Measurements from ENCODE around the gene DCAF5.
A peak's percentile ranks its signal among the peaks of the same experiment; 100 is the strongest.

DCAF5 gene

DNA sequence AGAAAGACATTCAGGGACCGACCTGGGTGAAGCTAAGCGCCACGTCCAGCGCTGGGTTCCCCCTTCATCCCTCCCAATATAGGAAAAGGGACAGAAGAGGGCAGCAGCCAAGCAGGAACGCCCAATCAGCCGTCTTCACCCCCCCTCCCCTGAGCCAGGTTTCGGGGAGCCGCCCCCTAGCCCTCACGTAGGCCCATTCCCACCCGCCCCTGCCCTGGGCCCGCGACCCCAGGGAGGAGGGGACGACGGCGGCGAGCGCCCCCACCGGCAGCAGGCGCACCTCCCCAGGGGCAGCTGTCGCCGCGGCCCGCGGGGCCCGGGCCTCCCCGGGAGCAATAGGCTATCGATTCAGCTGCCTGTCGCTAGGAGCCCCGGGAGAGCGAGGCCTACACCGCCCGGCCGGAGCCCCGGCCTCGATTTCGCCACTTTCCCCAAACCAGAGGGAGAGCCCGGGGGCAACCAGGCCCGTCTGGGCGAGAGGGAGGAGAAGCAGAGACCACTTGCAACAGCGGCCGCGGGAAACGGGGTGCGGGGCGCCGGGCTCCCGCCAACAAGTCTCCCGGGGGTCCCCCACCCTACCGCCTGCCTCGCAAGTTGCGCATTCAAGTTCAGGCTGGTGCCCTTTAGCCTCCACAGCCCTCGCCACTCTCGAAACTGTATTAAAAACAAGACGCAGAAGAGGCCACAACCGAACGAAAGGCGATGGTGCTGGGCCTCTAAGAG, 1.3 kb downstream of the DCAF5 start:
- peak; percentile 60 for ATAC-seq (ENCODE audit: low read depth)

DNA sequence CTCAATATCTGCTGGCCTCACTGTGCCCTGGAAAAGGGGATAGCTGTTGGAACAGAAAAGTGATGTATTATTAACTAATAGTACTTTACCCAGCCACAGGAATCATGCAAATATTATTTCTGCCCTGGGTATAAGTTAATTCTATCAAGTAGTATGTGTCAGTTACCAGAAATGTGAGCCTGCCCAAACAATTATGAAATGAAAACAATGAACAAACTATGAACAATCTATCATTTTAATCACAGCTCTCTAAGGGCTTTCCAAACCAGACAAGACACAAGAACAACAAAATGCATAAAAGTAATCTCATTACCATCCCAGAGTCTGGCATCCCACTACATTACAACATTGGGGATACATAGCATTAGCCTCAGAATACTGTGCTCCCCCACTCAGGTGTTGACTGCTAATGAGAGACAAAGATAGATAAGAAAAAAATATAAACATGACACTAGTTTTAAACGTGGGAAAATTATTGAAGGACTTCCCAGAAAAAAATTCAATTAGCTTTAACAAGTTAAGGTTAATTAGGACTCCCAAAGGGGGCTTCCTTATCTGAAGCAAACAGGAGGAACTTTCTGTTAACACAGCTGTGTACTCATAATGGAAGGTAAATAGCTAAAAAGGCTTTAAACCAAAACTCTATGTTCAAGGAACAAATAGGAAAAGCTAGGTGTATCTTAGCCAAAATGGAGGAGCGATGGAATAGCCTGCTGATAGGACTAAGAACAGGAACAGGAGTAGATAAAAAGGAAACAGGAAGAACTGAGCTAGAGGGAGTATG, 3.3 kb downstream of the DCAF5 start:
- H3K9me3 ChIP-seq (ENCODE audit: severe bottlenecking) = no peaks in the 10 kb centered on the region
- H3K4me3 ChIP-seq (ENCODE audit: severe bottlenecking) = no peak overlapping the region
- peaks cover 14% of the 10 kb centered on the region for H3K4me1 ChIP-seq (ENCODE audit: insufficient read depth, poor library complexity, severe bottlenecking)
- peaks cover 38% of the 10 kb centered on the region for H3K36me3 ChIP-seq (ENCODE audit: low read depth)
- no peaks in the 10 kb centered on the region for H3K27me3 ChIP-seq (ENCODE audit: insufficient read depth, poor library complexity, severe bottlenecking)
- ATAC-seq (ENCODE audit: low read depth) (no peak), DNase-seq (ENCODE audit: low spot score) (no peak)
- TF ChIP-seq, protein P1, sequence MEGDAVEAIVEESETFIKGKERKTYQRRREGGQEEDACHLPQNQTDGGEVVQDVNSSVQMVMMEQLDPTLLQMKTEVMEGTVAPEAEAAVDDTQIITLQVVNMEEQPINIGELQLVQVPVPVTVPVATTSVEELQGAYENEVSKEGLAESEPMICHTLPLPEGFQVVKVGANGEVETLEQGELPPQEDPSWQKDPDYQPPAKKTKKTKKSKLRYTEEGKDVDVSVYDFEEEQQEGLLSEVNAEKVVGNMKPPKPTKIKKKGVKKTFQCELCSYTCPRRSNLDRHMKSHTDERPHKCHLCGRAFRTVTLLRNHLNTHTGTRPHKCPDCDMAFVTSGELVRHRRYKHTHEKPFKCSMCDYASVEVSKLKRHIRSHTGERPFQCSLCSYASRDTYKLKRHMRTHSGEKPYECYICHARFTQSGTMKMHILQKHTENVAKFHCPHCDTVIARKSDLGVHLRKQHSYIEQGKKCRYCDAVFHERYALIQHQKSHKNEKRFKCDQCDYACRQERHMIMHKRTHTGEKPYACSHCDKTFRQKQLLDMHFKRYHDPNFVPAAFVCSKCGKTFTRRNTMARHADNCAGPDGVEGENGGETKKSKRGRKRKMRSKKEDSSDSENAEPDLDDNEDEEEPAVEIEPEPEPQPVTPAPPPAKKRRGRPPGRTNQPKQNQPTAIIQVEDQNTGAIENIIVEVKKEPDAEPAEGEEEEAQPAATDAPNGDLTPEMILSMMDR (IDR thresholded peaks at IDR 0.05; ENCODE audit: poor library complexity, severe bottlenecking) = no peak
- peak overlapping the region; percentile 68 for H3K27ac ChIP-seq (ENCODE audit: poor library complexity, severe bottlenecking)

More for the DNA sequence above, 1.3 kb downstream of the DCAF5 start:
- peak; percentile 75 for DNase-seq (ENCODE audit: low spot score)
- Histone ChIP-seq H3K27me3 (ENCODE audit: insufficient read depth, poor library complexity, severe bottlenecking) (no peaks in the 10 kb centered on the region), H3K4me1 (ENCODE audit: insufficient read depth, poor library complexity, severe bottlenecking) (peaks cover 14% of the 10 kb centered on the region), H3K9me3 (ENCODE audit: severe bottlenecking) (no peaks in the 10 kb centered on the region), H3K27ac (ENCODE audit: poor library complexity, severe bottlenecking) (peak overlapping the region; percentile 68), H3K36me3 (ENCODE audit: low read depth) (peaks cover 26% of the 10 kb centered on the region), H3K4me3 (ENCODE audit: severe bottlenecking) (peak overlapping the region; percentile 79)
- TF ChIP-seq, protein P1 (IDR thresholded peaks at IDR 0.05; ENCODE audit: poor library complexity, severe bottlenecking) = peak; percentile 88

DNA sequence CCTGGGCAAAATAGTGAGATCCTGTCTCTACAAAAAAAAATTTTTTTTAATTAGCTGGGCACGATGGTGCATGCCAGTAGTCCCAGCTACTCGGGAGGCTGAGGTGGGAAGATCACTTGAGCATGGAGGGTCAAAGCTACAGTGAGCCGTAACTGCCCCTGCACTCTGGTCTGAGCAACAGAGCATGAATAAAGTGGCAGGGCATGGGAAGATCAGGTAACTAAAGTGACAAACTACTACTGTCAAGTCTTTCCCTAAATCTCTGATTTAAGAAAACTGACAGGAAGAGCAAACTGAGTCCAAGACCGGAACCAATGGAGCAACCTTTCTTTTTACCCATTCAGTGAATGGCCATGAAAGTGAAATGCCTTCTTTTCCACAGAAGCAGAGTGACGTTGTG, 10.8 kb downstream of the DCAF5 start:
- TF ChIP-seq, protein P1 (IDR thresholded peaks at IDR 0.05; ENCODE audit: poor library complexity, severe bottlenecking) = no peak
- no peak for ATAC-seq (ENCODE audit: low read depth)
- H3K4me1 ChIP-seq (ENCODE audit: insufficient read depth, poor library complexity, severe bottlenecking) = peaks cover 10% of the 10 kb centered on the region
- H3K27me3 ChIP-seq (ENCODE audit: insufficient read depth, poor library complexity, severe bottlenecking) = no peaks in the 10 kb centered on the region
- H3K4me3 ChIP-seq (ENCODE audit: severe bottlenecking) = no peak overlapping the region
- H3K9me3 ChIP-seq (ENCODE audit: severe bottlenecking) = no peaks in the 10 kb centered on the region
- H3K27ac ChIP-seq (ENCODE audit: poor library complexity, severe bottlenecking) = no peak overlapping the region
- peaks cover 30% of the 10 kb centered on the region; the same call in 1 of the 2 replicates for H3K36me3 ChIP-seq (ENCODE audit: low read depth)
- DNase-seq (ENCODE audit: low spot score) = no peak

- Histone ChIP-seq H3K4me1 (ENCODE audit: insufficient read depth, poor library complexity, severe bottlenecking) (peaks cover 10% of the 10 kb centered on the region), H3K27ac (ENCODE audit: poor library complexity, severe bottlenecking) (no peak overlapping the region), H3K36me3 (ENCODE audit: low read depth) (peaks cover 27% of the 10 kb centered on the region; the same call in 1 of the 2 replicates), H3K4me3 (ENCODE audit: severe bottlenecking) (no peak overlapping the region), H3K27me3 (ENCODE audit: insufficient read depth, poor library complexity, severe bottlenecking) (no peaks in the 10 kb centered on the region), H3K9me3 (ENCODE audit: severe bottlenecking) (no peaks in the 10 kb centered on the region)
- ATAC-seq (ENCODE audit: low read depth) (no peak), DNase-seq (ENCODE audit: low spot score) (no peak)
- TF ChIP-seq, protein P1 (IDR thresholded peaks at IDR 0.05; ENCODE audit: poor library complexity, severe bottlenecking) = no peak
Measured at GRCh38 chr14:69141550-69141949, 11.4 kb downstream of the DCAF5 start.
